Gastrocnemius medialis (tissue), 4 donors: Measurements from ENCODE around the gene PRKN. TPM values are rescaled to one million over a fixed set of nuclear protein-coding genes. Genes with fewer than 3 reads are reported as not detected.
A peak's percentile ranks its signal among the peaks of the same experiment; 100 is the strongest.

Experiments used
- ATAC-seq, 2 donors: fragments of 150-250 bp; one replicate each; pipeline ENCODE4 v1.9.1; 2016
- DNase-seq, 2 donors: peaks; one replicate each; pipeline ENCODE4 v3.0.0-alpha.2; 2019
- H3K27ac ChIP-seq, 4 donors: fragments of 200-600 bp; sonication (generic); 1 replicate in 1 of 4; 2 replicates in 3 of 4; pipeline ENCODE4 v1.5.1; 2016 to 2018; ENCODE audit warnings: mild to moderate bottlenecking in 2 of 4, moderate library complexity in 1 of 4
- H3K27me3 ChIP-seq, 3 donors: fragments of 200-600 bp; sonication (generic) in 2 of 3; 1 replicate in 1 of 3; 2 replicates in 2 of 3; pipeline versions ENCODE4 v1.5.1 to v1.6.0; 2016 to 2019; ENCODE audit warnings: mild to moderate bottlenecking in 1 of 3, moderate library complexity in 1 of 3
- H3K36me3 ChIP-seq, 2 donors: fragments of 200-600 bp; sonication (generic) in 1 of 2; one replicate each; pipeline ENCODE4 v1.5.1; 2017 to 2018
- H3K4me1 ChIP-seq, 2 donors: fragments of 200-600 bp; sonication (generic) in 1 of 2; one replicate each; pipeline ENCODE4 v1.5.1; 2016 to 2017; ENCODE audit warnings: mild to moderate bottlenecking in 2 of 2
- H3K4me3 ChIP-seq, 4 donors: fragments of 200-600 bp; sonication (generic) in 3 of 4; 1 replicate in 1 of 4; 2 replicates in 3 of 4; pipeline ENCODE4 v1.5.1; 2016 to 2019; ENCODE audit warnings: mild to moderate bottlenecking in 2 of 4
- H3K9me3 ChIP-seq, 3 donors: fragments of 200-600 bp; sonication (generic) in 2 of 3; 1 replicate in 1 of 3; 2 replicates in 2 of 3; pipeline ENCODE4 v1.5.1; 2016 to 2019
- CTCF ChIP-seq, 5 experiments: fragments of 450-650 bp in 3 of 5; fragments of 200-600 bp in 2 of 5; sonication (generic) in 2 of 5; IDR thresholded peaks in 4 of 5; conservative IDR thresholded peaks in 1 of 5; 1 replicate in 4 of 5; 2 replicates in 1 of 5; pipeline ENCODE4 v1.5.1; 2016 to 2019; ENCODE audit warnings: antibody characterized with exemption in 5 of 5, mild to moderate bottlenecking in 3 of 5, moderate library complexity in 3 of 5
- POLR2A ChIP-seq, 2 donors: fragments of 450-650 bp; IDR thresholded peaks; one replicate each; pipeline ENCODE4 v1.6.1; 2017; ENCODE audit warnings: antibody characterized with exemption in 2 of 2, mild to moderate bottlenecking in 2 of 2, moderate library complexity in 2 of 2
- in situ Hi-C, 4 donors: fragments of 200-750 bp; cut with MboI; loops; one replicate each; pipeline versions ENCODE4 v1.15.0 to v1.8.0; 2017; ENCODE audit warnings: low sequenced_read_pairs in 4 of 4
- intact Hi-C: fragments of 100-400 bp; cut with DNase I; formaldehyde crosslinking; loops from one replicate; pipeline ENCODE4 v1.15.1; 2023; ENCODE audit warnings: low total_unique reads
- total RNA-seq, 4 donors: library from RNA; depleted of rRNA; stranded (reverse); fragments of >200 nt; gene quantifications; one replicate each; pipeline versions ENCODE4 v1.1.0 to v1.2.3, GENCODE V29; 2016

PRKN gene
- total RNA-seq, 4 donors from 2014 or later, result 8.4 to 21.6 (median 13.7) TPM

GRCh38 chr6:162379757-162380409, 347.7 kb downstream of the PRKN start:
- no peaks in the 10 kb centered on the region for H3K27me3 ChIP-seq
- H3K27ac ChIP-seq, result no peak overlapping the region
- ATAC-seq (no peak), DNase-seq (no peak)
- peaks cover 0 to 4% of the 10 kb centered on the region in 2 donors for H3K4me1 ChIP-seq
- TF ChIP-seq POLR2A (IDR thresholded peaks at IDR 0.05) (no peak), CTCF (IDR thresholded peaks at IDR 0.05 in 4 of 5, conservative IDR thresholded peaks at IDR 0.05 in 1 of 5) (no peak)
- in situ Hi-C loops (no loop called here), intact Hi-C loops (no loop called here)
- no peaks in the 10 kb centered on the region for H3K36me3 ChIP-seq
- no peak overlapping the region for H3K4me3 ChIP-seq
- no peaks in the 10 kb centered on the region for H3K9me3 ChIP-seq

- Histone ChIP-seq H3K36me3 (no peaks in the 10 kb centered on the region), H3K9me3 (no peaks in the 10 kb centered on the region), H3K27ac (no peak overlapping the region), H3K4me1 (peaks cover 0 to 4% of the 10 kb centered on the region in 2 donors), H3K27me3 (no peaks in the 10 kb centered on the region), H3K4me3 (no peak overlapping the region)
- in situ Hi-C loops (no loop called here), intact Hi-C loops (no loop called here)
- TF ChIP-seq POLR2A (IDR thresholded peaks at IDR 0.05), result no peak
- DNase-seq (no peak), ATAC-seq (no peak)
Observed at GRCh38 chr6:162377735-162378134, 349.8 kb downstream of the PRKN start.

GRCh38 chr6:162373868-162374267, 353.7 kb downstream of the PRKN start:
- intact Hi-C loops, result no loop called here
- Histone ChIP-seq H3K4me3 (no peak overlapping the region), H3K4me1 (no peaks in the 10 kb centered on the region), H3K27me3 (no peaks in the 10 kb centered on the region), H3K27ac (no peak overlapping the region), H3K36me3 (no peaks in the 10 kb centered on the region), H3K9me3 (no peaks in the 10 kb centered on the region)
- in situ Hi-C loops, result no loop called here
- DNase-seq, result no peak
- ATAC-seq, result no peak
- TF ChIP-seq POLR2A (IDR thresholded peaks at IDR 0.05), result no peak
- TF ChIP-seq CTCF (IDR thresholded peaks at IDR 0.05 in 4 of 5, conservative IDR thresholded peaks at IDR 0.05 in 1 of 5), result no peak

- no peak for ATAC-seq
- no peak for TF ChIP-seq POLR2A (IDR thresholded peaks at IDR 0.05)
- no peak for TF ChIP-seq CTCF (IDR thresholded peaks at IDR 0.05 in 4 of 5, conservative IDR thresholded peaks at IDR 0.05 in 1 of 5)
Observed at GRCh38 chr6:162373192-162373591, 354.4 kb downstream of the PRKN start.

GRCh38 chr6:162372106-162372505, 355.5 kb downstream of the PRKN start:
- no peaks in the 10 kb centered on the region for H3K27me3 ChIP-seq
- H3K9me3 ChIP-seq, result no peaks in the 10 kb centered on the region
- in situ Hi-C loops (no loop called here), intact Hi-C loops (no loop called here)
- no peaks in the 10 kb centered on the region for H3K4me1 ChIP-seq
- no peak overlapping the region for H3K27ac ChIP-seq
- DNase-seq (no peak), ATAC-seq (peak in 1 of 2 donors; percentile 45)
- no peaks in the 10 kb centered on the region for H3K36me3 ChIP-seq
- H3K4me3 ChIP-seq, result no peak overlapping the region
- TF ChIP-seq CTCF (IDR thresholded peaks at IDR 0.05 in 4 of 5, conservative IDR thresholded peaks at IDR 0.05 in 1 of 5), result no peak
- no peak for TF ChIP-seq POLR2A (IDR thresholded peaks at IDR 0.05)

More at GRCh38 chr6:162373192-162373591, 354.4 kb downstream of the PRKN start:
- no peaks in the 10 kb centered on the region for H3K9me3 ChIP-seq
- intact Hi-C loops, result no loop called here
- in situ Hi-C loops, result no loop called here
- no peak for DNase-seq
- H3K4me3 ChIP-seq, result no peak overlapping the region
- H3K4me1 ChIP-seq, result no peaks in the 10 kb centered on the region
- H3K36me3 ChIP-seq, result no peaks in the 10 kb centered on the region
- no peak overlapping the region for H3K27ac ChIP-seq
- no peaks in the 10 kb centered on the region for H3K27me3 ChIP-seq
